ENCODE results near the gene APCDD1L. TPM values are rescaled to one million over a fixed set of nuclear protein-coding genes. Genes with fewer than 3 reads are reported as not detected.

APCDD1L gene
- polyA plus RNA-seq, 1 donor from 2014 or later, result 0.06 TPM

DNA sequence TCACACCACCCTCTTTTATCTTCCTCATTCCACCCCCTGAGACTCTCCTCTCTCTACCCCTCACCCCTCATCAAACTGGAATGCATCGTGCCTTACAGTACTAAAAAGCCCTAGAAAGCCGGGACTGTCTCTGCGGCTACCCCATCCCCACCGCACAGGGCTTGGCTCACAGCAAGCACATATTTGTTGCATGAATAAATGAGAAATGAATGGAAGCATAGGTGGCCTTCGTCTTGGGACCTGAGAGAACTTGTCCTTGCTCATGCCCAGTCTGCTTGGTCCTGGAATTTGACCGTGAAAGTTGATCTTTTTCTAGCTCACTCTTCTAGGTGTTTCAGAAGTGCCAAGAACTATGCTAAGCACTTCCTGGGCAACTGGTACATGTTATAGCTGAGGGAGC is 53.3 kb downstream of the APCDD1L start:
- Mint-ChIP-seq H3K4me1 (peaks cover 13 to 21% (median 18%) of the 10 kb centered on the region in 3 donors), H3K27me3 (peaks cover 15% of the 10 kb centered on the region), H3K9me3 (no peaks in the 10 kb centered on the region), H3K36me3 (no peaks in the 10 kb centered on the region), H3K4me3 (no peak overlapping the region), H3K27ac (no peak overlapping the region)

DNA sequence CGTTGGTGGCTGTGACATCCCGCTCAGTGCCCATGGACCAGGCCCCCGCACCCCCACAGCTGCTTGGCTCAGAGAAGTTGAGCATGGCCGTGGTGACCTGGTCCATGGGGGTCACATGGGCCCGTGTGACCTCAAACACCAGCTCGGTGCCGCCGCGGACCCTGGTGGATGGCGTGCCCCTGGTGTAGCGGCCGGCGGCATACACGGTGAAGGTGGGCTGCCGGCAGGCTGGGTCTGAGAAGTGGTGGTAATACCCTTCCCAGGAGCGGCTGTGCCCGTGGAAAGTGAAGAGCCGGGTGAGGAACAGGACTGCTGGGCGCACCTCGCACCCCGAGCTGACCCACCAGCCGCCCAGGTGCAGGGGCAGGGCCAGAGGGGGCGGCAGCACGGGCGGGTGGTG is 54.1 kb downstream of the APCDD1L start:
- H3K4me3 Mint-ChIP-seq, result no peak overlapping the region
- peaks cover 12% of the 10 kb centered on the region for H3K27me3 Mint-ChIP-seq
- no peaks in the 10 kb centered on the region for H3K9me3 Mint-ChIP-seq
- peaks cover 13 to 25% (median 18%) of the 10 kb centered on the region in 3 donors for H3K4me1 Mint-ChIP-seq
- H3K36me3 Mint-ChIP-seq, result no peaks in the 10 kb centered on the region
- no peak overlapping the region for H3K27ac Mint-ChIP-seq

DNA sequence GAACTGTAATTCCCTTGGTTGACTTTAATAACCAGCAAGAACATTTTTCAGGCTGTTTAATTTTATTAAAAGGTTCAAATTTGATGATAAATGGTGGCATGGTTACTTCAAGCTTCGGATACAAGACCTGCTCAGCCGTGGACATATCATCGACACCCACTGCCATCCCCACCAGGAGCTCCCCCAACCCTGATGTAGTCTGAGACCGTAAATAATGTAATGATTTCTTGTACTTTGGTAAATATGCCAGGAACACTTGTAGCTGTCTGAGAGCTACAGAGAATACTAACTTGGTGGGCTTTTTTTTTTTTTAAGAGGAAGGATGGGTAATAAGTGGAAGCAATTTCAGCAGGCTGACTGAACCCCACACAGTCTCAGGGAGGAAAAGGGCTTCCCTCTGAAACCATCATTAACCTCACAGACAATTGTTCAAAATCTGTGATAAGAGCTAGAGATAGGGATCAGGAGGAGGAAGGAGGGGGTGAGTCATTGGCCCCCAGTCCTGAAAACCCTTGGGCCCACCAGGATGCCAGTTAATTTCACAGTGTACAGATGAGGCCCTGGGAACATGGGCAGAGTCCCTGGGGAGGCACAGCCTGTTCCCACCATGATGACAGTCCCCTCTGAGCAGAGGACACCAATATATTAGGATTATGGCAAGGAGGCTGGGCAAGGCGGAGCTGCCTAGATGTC is 56.0 kb downstream of the APCDD1L start:
- H3K4me3 Mint-ChIP-seq, result peak overlapping the region in 2 of 4 donors; percentile 61 to 85
- peaks cover 5% of the 10 kb centered on the region for H3K36me3 Mint-ChIP-seq
- peaks cover 15 to 25% (median 18%) of the 10 kb centered on the region in 3 donors for H3K4me1 Mint-ChIP-seq
- peaks cover 12% of the 10 kb centered on the region for H3K27me3 Mint-ChIP-seq
- peaks cover 0 to 7% (median 2%) of the 10 kb centered on the region in 3 donors for H3K9me3 Mint-ChIP-seq
- peak overlapping the region in 2 of 3 donors; percentile 78 to 84 for H3K27ac Mint-ChIP-seq

DNA sequence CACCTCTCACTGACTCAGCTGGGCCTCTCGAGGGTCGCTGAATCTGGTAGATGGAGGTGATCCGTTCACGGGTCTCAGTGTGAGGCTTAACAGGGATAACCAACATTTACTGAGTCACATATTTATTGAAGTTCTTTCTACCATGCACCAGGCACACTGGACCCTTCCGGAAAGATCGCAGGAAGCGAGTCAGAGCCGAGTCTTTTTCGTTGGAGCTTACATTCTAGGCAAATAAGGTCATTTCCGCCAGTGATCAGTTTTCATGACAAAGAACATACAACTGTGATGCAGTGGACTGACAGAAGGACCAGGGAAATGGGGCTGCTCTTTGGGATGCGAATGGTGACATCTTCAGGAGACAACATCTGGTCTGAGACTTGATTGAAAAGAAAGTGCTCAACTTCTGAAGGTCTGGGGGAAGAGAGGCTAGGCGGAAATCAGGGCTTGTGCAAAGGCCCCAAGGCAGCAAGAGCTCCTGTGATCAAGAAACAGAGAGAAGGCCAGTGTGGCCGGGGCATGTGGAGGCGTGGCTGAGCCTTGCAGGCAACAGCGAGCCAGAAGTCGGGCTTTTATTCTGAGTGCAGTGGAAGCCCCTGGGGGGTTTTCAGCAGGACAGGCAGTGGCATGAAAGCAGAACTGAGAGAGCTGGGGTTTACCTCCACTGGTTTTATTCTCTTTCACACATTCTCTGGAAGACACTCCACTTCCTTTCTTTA is 56.7 kb downstream of the APCDD1L start:
- peaks cover 12% of the 10 kb centered on the region for H3K27me3 Mint-ChIP-seq
- peak overlapping the region in 2 of 3 donors; percentile 78 to 84 for H3K27ac Mint-ChIP-seq
- peaks cover 7% of the 10 kb centered on the region for H3K36me3 Mint-ChIP-seq

DNA sequence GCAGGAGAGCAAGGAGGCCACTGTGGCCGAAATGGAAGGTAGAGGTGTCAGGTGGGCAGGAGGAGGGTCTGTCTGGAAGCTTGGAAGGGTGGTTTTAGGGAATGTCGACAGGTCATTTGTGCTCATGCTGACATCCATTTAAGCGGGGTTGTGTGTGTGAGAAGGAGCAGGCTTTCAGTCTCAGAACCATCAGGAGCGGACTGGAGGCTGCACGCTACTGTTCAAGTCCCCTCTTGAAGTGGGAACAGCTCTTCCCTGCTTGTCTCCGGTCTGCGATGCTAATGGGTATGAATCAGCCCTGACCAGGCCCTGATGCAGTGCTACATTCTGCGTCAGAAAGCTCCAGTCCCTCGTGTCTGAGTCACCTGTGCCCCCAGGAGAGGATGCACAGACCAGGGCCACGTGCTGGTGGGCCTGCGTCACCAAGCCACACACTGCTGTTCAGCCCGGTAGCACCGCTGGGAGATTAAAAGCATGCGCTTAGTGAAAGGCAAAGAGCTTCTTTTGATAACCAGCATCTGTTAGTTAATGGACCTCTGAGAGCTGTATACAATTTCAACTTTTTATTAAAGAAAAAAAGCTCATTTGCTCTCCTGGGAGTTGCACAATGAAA is 58.0 kb downstream of the APCDD1L start:
- H3K27ac Mint-ChIP-seq, result peak overlapping the region in 1 of 3 donors; percentile 84
- peaks cover 0 to 11% (median 2%) of the 10 kb centered on the region in 3 donors for H3K9me3 Mint-ChIP-seq
- H3K4me3 Mint-ChIP-seq, result peak overlapping the region in 1 of 4 donors; percentile 61
- peaks cover 18 to 29% (median 22%) of the 10 kb centered on the region in 3 donors for H3K4me1 Mint-ChIP-seq
- peaks cover 7% of the 10 kb centered on the region for H3K36me3 Mint-ChIP-seq
- peaks cover 12% of the 10 kb centered on the region for H3K27me3 Mint-ChIP-seq

More for the DNA sequence above, 56.7 kb downstream of the APCDD1L start:
- peak overlapping the region in 2 of 4 donors; percentile 61 to 85 for H3K4me3 Mint-ChIP-seq
- peaks cover 0 to 11% (median 2%) of the 10 kb centered on the region in 3 donors for H3K9me3 Mint-ChIP-seq
- peaks cover 15 to 29% (median 20%) of the 10 kb centered on the region in 3 donors for H3K4me1 Mint-ChIP-seq

DNA sequence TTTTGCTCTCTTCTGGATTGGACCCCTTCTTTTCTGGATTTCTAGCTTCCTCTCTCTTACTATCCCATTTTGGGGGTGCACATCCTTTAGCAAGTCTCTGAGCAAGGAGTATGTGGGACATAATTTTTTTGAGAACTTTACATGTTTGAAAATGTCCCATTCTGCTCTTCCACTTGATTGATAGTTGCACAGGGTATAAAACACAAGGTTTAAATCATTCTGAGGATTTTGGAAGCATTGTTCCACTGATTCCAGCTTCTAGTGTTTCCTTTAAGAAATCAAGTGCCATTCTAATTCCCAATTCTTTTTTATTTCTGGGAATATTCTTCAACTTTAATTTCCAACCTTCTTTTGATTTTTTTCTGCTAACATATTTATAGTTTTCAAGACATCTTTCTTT is 60.7 kb downstream of the APCDD1L start:
- Mint-ChIP-seq H3K4me3 (no peak overlapping the region), H3K27ac (no peak overlapping the region), H3K9me3 (peaks cover 0 to 11% (median 2%) of the 10 kb centered on the region in 3 donors), H3K36me3 (peaks cover 14% of the 10 kb centered on the region), H3K27me3 (peaks cover 6% of the 10 kb centered on the region), H3K4me1 (peaks cover 25 to 31% (median 30%) of the 10 kb centered on the region in 3 donors)

DNA sequence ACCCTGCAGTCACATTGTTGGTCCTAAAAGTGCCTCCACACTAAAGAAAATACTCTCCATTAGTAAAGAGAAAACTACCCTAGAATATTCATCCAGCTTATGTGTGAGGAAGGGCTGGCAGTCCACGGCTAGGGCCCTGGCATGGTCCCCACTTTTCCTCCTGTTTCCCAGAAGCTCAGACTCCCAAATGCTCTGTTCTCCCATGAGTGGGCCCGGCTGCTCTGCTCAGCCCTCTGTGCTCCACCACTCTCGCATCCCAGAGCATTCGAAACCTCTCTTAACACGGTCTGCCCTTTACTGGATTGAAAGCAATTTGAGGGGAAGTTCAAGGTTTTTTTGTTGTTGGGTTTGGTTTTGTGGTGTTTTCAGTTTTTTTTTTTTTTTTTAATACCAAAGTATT is 61.8 kb downstream of the APCDD1L start:
- no peaks in the 10 kb centered on the region for H3K27me3 Mint-ChIP-seq
- H3K9me3 Mint-ChIP-seq, result peaks cover 0 to 11% (median 2%) of the 10 kb centered on the region in 3 donors
- H3K4me1 Mint-ChIP-seq, result peaks cover 16 to 25% (median 20%) of the 10 kb centered on the region in 3 donors
- no peak overlapping the region for H3K4me3 Mint-ChIP-seq
- H3K27ac Mint-ChIP-seq, result no peak overlapping the region
- H3K36me3 Mint-ChIP-seq, result peaks cover 14% of the 10 kb centered on the region

DNA sequence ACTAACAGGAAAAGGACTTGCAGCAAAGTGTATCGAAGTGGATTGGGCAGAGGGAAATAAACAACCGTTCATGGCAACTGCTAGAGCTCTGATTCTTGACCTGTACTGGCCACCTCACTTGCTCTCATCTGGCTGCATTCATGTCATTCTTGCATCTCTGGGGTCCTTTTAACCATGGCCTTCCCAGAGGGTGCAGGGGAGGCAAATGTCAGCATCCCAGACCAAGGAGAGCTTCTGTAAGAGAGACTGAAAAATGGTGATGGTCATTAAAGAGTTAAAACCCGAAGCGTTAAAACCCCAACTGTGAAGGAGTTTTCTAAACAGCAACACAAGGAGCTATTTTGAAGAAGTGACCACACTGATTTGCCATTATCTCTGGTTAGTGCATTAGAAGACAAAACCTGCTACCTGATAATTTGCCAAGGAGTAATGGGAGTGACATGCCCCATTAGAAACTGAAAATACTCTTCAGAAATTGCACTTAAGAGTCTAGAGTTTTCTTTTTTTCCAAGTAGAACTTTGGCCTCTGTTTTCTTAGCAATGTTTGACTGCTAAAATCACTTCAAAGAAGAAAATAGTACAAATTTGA is 62.4 kb downstream of the APCDD1L start:
- no peaks in the 10 kb centered on the region for H3K27me3 Mint-ChIP-seq
- H3K27ac Mint-ChIP-seq, result no peak overlapping the region
- H3K4me1 Mint-ChIP-seq, result peaks cover 15 to 19% (median 18%) of the 10 kb centered on the region in 3 donors
- H3K4me3 Mint-ChIP-seq, result no peak overlapping the region
- H3K9me3 Mint-ChIP-seq, result peaks cover 0 to 11% (median 2%) of the 10 kb centered on the region in 3 donors
- H3K36me3 Mint-ChIP-seq, result peaks cover 14% of the 10 kb centered on the region

DNA sequence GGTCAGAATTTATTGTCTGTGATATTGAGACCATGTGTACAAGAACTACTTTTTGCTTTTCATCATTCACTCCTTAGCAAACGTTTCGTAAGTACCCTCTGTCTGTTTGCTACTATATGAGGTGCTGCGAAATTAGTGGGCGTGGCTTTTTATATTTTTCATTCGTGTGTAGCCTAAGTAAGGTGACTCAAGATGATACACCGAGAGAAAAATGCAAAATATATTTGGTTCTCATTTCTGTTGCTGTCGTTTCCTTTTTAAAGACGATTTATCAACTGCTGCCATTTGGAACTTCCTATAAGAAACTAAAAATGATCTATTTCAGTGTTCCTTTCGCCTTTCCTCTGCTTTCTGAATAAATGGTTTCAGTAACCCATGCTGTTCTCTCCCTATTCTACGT is 64.9 kb downstream of the APCDD1L start:
- Mint-ChIP-seq H3K36me3 (peaks cover 14% of the 10 kb centered on the region), H3K4me3 (no peak overlapping the region), H3K4me1 (peaks cover 15 to 18% (median 16%) of the 10 kb centered on the region in 3 donors), H3K27me3 (no peaks in the 10 kb centered on the region), H3K27ac (peak overlapping the region in 1 of 3 donors; percentile 16), H3K9me3 (peaks cover 0 to 11% (median 2%) of the 10 kb centered on the region in 3 donors)

DNA sequence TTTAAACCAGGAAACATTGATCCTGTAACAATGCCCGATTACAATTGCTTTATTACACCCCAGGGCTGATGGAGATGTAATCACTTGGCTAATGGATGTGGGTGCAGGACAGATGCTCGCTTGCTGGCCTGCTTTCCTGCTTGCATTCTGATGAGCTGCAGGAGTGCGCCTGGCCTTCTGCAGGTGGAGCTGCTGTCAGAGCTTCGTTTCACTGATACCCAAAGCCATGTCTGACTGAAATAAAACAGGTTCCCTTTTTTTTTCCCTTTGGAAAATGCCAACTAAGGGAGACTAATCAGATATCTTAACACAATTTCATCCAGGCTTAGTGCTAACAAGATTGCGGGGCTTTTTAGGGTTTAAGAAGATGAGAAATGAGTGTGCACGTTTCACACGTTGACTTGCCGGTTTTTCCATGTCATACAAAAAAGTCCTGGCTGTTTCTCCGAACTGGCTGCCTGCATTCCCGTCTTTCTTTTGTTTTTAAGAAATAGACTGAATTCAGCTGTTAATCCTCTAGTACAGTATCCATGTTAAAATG is 65.4 kb downstream of the APCDD1L start:
- no peaks in the 10 kb centered on the region for H3K27me3 Mint-ChIP-seq
- H3K36me3 Mint-ChIP-seq, result peaks cover 14% of the 10 kb centered on the region
- H3K9me3 Mint-ChIP-seq, result peaks cover 0 to 9% (median under 1%) of the 10 kb centered on the region in 3 donors
- H3K27ac Mint-ChIP-seq, result peak overlapping the region in 1 of 3 donors; percentile 16
- H3K4me1 Mint-ChIP-seq, result peaks cover 18 to 19% (median 18%) of the 10 kb centered on the region in 3 donors
- no peak overlapping the region for H3K4me3 Mint-ChIP-seq

DNA sequence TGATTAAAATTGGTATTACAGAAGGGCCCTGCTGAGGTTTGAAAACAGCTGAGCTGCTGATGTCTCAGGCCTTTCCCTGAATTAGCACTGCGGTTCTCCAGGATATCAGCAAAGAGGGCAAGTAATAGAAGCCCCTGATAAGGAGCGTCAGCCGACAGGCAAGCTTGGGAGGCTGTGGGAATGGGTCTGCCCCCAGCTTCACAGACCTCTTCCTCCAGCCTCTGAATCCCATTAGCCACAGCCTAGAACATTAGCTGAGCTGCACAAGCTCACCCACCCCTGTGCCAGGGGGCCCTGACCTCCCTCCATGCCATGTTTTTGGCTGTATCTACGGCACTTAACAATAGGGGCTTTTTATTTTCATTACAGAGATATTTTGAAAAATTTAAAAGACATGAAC is 66.2 kb downstream of the APCDD1L start:
- Mint-ChIP-seq H3K4me1 (peaks cover 17 to 18% (median 17%) of the 10 kb centered on the region in 3 donors), H3K27me3 (no peaks in the 10 kb centered on the region), H3K27ac (peak overlapping the region in 1 of 3 donors; percentile 7), H3K36me3 (peaks cover 12% of the 10 kb centered on the region), H3K4me3 (no peak overlapping the region), H3K9me3 (peaks cover 0 to 1% (median 0%) of the 10 kb centered on the region in 3 donors)

DNA sequence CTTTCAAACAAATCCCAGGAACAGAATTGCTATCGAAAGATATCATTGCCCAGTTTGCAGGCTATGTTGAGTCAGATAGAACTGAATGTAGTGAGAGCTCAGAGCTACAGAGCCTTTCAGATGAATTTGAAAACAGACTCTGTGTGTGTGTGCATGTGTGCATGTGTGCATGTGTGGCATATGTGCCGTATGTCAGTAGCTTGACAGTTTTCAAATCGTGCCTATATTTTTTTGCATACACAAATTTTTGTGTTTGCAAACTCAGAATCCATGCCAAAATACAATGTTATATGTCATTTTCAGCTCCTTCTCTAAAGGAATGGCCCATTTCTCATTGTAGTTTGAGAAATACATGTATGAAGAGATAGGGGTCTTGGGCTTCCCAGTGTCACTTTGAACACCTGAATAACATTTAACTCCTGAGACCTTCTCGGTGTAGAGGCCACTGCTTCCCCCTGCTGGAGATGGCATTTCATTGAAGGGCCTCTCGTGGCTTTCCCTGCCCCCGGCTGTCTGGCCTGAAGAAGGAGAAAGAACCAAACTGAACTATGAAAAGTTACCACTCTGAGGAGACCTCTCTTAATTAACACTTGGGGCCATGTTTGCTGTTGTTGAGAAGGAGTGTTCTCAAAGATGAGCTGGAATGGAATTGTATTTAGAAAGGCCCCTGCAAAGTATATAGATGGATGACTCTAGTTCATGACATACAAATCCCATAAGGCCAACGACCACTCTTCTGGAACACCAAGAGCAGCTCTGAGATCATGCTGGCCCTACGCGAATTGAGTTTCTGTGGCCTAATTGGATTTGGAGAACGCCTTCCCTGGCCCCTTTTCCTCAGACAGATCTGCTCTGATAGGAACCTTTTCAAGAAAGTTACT is 67.4 kb downstream of the APCDD1L start:
- peak overlapping the region in 1 of 4 donors; percentile 28 for H3K4me3 Mint-ChIP-seq
- H3K4me1 Mint-ChIP-seq, result peaks cover 14 to 17% (median 15%) of the 10 kb centered on the region in 3 donors
- no peaks in the 10 kb centered on the region for H3K27me3 Mint-ChIP-seq
- H3K9me3 Mint-ChIP-seq, result no peaks in the 10 kb centered on the region
- H3K36me3 Mint-ChIP-seq, result peaks cover 11% of the 10 kb centered on the region
- H3K27ac Mint-ChIP-seq, result peak overlapping the region in 1 of 3 donors; percentile 46

DNA sequence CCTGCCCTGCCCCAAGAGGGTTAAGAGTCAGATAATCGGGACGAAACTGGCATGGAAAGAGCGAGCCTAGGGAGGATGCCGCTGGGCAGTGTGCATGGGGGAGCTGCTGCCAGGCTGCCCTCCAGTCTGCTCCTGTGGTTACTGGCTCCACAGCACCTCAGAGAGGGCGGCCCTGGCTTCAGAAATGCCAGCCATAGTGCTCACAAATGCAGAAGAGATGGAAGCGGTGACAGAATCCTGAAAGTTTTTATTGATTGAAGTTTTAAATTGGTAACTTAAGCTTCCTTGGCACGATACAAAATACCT is 68.3 kb downstream of the APCDD1L start:
- Mint-ChIP-seq H3K4me3 (peak overlapping the region in 1 of 4 donors; percentile 37), H3K27me3 (no peaks in the 10 kb centered on the region), H3K27ac (no peak overlapping the region), H3K9me3 (no peaks in the 10 kb centered on the region), H3K36me3 (peaks cover 11% of the 10 kb centered on the region), H3K4me1 (peaks cover 14 to 15% (median 14%) of the 10 kb centered on the region in 3 donors)

Measured in IgD-negative memory B cell (primary cell).